Lower leg skin (tissue), 4 donors: ENCODE results near the gene ALDH1A1. TPM values are rescaled to one million over a fixed set of nuclear protein-coding genes. Genes with fewer than 3 reads are reported as not detected.

Experiments used
- DNase-seq, 2 donors: peaks; one replicate each; pipeline ENCODE4 v3.0.0-alpha.2; 2019; ENCODE audit warnings: low spot score in 2 of 2
- H3K4me3 ChIP-seq: fragments of 200-600 bp; sonication (generic); 2 replicates; pipeline ENCODE4 v1.5.1; 2017; ENCODE audit warnings: mild to moderate bottlenecking, low read depth; ENCODE audit not compliant: poor library complexity, severe bottlenecking
- POLR2A ChIP-seq, 2 donors: fragments of 450-650 bp; IDR thresholded peaks; one replicate each; pipeline ENCODE4 v1.6.1; 2016 to 2017; ENCODE audit warnings: antibody characterized with exemption in 2 of 2, mild to moderate bottlenecking in 1 of 2, moderate library complexity in 1 of 2
- WGBS, 2 donors: methylation state at CpG; one replicate each; pipeline ENCODE4 v1.1.5; 2018; 5-methylcytosine and 5-hydroxymethylcytosine counted together
- intact Hi-C: fragments of 100-400 bp; cut with DNase I; formaldehyde crosslinking; loops from one replicate; pipeline ENCODE4 v1.15.0; 2023; ENCODE audit warnings: low total_unique reads
- total RNA-seq, 4 donors: library from RNA; depleted of rRNA; stranded (reverse); fragments of >200 nt; gene quantifications; one replicate each; pipeline ENCODE4 v1.1.0, GENCODE V29; 2016
- TF ChIP-seq, protein P1 (sequence below), 3 donors: fragments of 450-650 bp; IDR thresholded peaks; one replicate each; pipeline ENCODE4 v1.5.1; 2016; ENCODE audit warnings: antibody characterized with exemption in 3 of 3, mild to moderate bottlenecking in 3 of 3, moderate library complexity in 2 of 3

The ALDH1A1 gene
- total RNA-seq, result 10 to 100 TPM in 2 of 4 donors, 1 to 10 TPM in 2; 8.8 to 18.5 (median 13.1) TPM

DNA sequence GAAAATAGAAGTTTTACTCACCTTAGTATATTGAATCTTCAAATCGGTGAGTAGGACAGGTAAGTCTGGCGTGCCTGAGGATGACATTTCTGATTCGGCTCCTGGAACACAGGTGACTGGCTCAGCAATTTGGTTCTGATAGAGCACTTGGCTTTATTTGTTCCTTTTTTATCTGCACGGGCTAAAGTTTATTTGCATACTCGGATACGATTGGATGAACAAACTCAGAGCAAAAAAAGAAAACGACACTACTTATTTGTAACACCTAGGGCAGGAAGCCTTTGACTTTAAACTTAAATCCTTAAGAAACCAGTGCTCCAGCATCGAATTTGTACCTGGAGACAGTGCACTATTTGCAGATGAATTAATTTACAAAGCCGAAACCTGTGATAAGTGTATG lies at the start of gene ALDH1A1:
TSS of gene ALDH1A1 (minus strand) at position 140 of the 400 bp plus-strand sequence. CDS start at position 87, 53 bp downstream.
- WGBS, 2 donors, result 15 to 34% methylated on average over 9 of the region's 9 CpGs
- peak in 1 of 2 donors; percentile 81 for DNase-seq
- no peak within 1 kb of the TSS for H3K4me3 ChIP-seq
- intact Hi-C loops, result no loop called here
- TF ChIP-seq, protein P1, sequence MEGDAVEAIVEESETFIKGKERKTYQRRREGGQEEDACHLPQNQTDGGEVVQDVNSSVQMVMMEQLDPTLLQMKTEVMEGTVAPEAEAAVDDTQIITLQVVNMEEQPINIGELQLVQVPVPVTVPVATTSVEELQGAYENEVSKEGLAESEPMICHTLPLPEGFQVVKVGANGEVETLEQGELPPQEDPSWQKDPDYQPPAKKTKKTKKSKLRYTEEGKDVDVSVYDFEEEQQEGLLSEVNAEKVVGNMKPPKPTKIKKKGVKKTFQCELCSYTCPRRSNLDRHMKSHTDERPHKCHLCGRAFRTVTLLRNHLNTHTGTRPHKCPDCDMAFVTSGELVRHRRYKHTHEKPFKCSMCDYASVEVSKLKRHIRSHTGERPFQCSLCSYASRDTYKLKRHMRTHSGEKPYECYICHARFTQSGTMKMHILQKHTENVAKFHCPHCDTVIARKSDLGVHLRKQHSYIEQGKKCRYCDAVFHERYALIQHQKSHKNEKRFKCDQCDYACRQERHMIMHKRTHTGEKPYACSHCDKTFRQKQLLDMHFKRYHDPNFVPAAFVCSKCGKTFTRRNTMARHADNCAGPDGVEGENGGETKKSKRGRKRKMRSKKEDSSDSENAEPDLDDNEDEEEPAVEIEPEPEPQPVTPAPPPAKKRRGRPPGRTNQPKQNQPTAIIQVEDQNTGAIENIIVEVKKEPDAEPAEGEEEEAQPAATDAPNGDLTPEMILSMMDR (IDR thresholded peaks at IDR 0.05), result no peak
- no peak for TF ChIP-seq POLR2A (IDR thresholded peaks at IDR 0.05)

DNA sequence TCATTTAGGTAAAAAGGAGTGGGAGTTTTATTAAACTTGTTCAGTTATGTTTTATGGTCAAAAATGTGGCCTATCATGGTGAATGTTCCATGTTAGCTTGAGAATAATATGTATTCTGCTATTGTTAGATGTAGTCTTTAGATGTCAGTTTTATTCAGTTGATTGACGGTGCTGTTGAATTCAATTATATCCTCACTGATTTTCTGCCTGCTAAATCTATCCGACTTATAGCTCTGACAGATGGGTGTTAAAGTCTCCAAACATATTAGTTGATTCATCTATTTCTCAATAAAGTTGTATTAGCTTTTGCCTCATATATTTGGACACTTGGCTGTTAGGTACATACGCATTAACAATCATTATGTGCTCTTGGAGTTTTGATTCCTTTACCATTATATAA lies 49.0 kb upstream of the ALDH1A1 start:
- no peak for DNase-seq
- no peak overlapping the region for H3K4me3 ChIP-seq
- TF ChIP-seq POLR2A (IDR thresholded peaks at IDR 0.05), result no peak
- TF ChIP-seq, protein P1 (IDR thresholded peaks at IDR 0.05), result no peak
- 95 to 96% methylated on average over 3 of the region's 3 CpGs for WGBS, 2 donors
- intact Hi-C loops, result no loop called here

DNA sequence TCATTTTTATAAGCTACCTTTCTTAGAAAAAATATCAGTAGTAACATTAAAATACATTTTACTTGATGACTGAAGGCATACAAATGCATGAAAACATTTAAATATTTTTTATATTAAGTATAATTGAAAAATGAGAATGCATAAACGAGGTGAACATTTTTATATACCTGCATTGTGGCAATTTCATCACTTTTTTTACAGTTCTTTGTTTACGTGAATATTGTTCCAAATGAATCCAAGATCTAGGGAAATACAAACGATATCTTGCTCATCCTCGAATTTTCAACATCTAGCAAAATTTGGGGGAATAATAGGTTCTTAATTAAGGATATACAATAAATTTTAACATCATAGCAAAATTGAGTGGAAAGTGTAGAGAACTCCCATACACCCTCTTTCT lies 45.5 kb upstream of the ALDH1A1 start:
- DNase-seq, result no peak
- intact Hi-C loops, result no loop called here
- no peak overlapping the region for H3K4me3 ChIP-seq
- TF ChIP-seq, protein P1 (IDR thresholded peaks at IDR 0.05), result no peak
- no peak for TF ChIP-seq POLR2A (IDR thresholded peaks at IDR 0.05)
- 91% methylated on average over 4 of the region's 4 CpGs for WGBS, 2 donors

DNA sequence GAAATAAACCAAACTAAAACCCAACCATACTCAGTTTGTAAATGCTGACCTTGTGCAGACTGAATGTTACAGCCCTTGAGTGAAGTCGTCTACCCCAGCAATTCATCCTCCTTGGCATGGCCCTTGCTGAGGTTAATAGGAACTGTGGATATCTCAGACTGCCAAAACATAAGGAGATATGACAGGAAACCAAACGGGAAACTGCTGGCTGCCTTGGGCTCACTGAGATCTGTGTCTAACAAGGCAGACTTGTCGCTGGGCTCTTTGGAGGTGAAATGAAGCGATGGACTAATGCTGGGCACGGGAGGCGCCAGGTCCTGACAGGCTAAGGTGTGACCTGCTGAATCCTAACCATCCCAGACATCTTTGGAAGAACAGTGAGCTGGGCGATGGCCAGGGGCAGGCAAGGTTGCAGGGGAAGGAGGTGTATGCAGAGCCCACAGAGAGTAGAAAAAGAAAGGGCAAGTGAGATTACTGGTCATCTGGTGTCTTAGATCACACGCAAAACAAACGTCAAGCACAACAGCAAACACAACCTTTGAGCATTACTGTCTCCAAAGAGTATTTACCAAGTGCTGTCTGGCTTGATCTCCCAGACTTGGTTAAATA lies 44.6 kb upstream of the ALDH1A1 start:
- H3K4me3 ChIP-seq, result no peak overlapping the region
- 68 to 69% methylated on average over 9 of the region's 9 CpGs for WGBS, 2 donors
- intact Hi-C loops, result no loop called here
- no peak for DNase-seq
- TF ChIP-seq, protein P1 (IDR thresholded peaks at IDR 0.05), result no peak
- TF ChIP-seq POLR2A (IDR thresholded peaks at IDR 0.05), result no peak

DNA sequence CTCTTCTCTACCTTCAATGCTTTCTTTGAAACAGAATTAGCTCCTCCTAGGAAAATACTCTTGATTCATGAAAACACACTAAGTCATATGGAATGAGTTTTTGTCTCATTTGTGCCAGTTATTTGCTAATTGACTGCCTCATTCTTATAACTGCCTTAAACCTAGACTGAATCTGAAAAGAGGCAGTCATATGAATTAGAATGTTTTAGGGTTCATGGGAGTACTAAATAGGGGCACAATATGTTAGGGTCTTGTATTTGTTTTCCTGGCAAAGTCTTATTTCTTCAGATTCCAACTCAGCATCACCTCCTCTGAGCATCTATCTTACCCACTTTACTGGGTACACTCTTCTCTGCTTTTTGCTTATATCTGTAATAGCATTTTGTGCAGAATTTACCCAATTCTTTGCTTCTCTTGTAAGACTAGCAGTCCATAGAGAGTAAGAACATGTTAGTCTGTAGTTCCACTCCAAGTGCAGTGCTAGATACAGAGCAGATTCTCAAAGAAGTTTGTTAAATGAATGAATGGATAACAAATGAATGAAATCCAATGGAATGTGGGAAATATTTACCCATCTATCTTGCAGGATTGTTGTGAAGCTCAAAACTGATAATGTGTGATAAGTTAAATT lies 43.9 kb upstream of the ALDH1A1 start:
- no peak for DNase-seq
- intact Hi-C loops, result no loop called here
- no peak for TF ChIP-seq POLR2A (IDR thresholded peaks at IDR 0.05)
- TF ChIP-seq, protein P1 (IDR thresholded peaks at IDR 0.05), result no peak
- no peak overlapping the region for H3K4me3 ChIP-seq
